GM19468 (cell line): ENCODE measurements around the gene TP53BP1.

ENCODE experiments used
- ATAC-seq: cut with Tn5 transposase; IDR thresholded peaks from one replicate; pipeline ENCODE4 v1.9.1; 2021; ENCODE audit warnings: mild to moderate bottlenecking, moderate library complexity, moderate number of reproducible peaks; ENCODE audit not compliant: unreplicated experiment; ENCODE audit errors: extremely low read depth

Gene TP53BP1

GRCh38 chr15:43521419-43521818, 28.5 kb upstream of the TP53BP1 start:
- no peak for ATAC-seq

GRCh38 chr15:43520138-43520537, 27.2 kb upstream of the TP53BP1 start:
- no peak for ATAC-seq

DNA sequence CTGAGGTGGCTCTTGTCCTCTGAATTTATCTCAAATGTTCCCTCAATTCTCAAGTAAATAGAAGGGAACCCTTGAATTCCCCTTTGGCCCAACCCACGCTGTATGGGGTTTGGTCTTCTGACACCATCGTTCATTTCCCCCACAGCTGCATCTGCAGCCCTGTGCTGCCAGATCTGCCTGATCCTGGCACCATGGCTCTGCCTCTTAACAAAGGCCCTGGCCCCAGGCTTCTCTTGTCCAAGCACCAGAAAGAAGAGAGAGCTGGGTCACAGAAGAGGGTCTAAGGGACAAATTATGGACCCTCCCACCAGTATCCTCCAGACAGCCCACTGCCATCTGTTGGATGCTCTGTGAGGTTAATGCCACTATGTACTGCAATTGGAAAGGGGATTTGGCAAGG, 26.2 kb upstream of the TP53BP1 start:
- no peak for ATAC-seq

GRCh38 chr15:43518197-43518761, 25.3 kb upstream of the TP53BP1 start:
- no peak for ATAC-seq

GRCh38 chr15:43517354-43518196, 24.6 kb upstream of the TP53BP1 start, which contains the start of gene MAP1A:
TSS of gene MAP1A (plus strand) at chr15:43517608. CDS start at chr15:43521474, 3,866 bp downstream.
- ATAC-seq: no peak

DNA sequence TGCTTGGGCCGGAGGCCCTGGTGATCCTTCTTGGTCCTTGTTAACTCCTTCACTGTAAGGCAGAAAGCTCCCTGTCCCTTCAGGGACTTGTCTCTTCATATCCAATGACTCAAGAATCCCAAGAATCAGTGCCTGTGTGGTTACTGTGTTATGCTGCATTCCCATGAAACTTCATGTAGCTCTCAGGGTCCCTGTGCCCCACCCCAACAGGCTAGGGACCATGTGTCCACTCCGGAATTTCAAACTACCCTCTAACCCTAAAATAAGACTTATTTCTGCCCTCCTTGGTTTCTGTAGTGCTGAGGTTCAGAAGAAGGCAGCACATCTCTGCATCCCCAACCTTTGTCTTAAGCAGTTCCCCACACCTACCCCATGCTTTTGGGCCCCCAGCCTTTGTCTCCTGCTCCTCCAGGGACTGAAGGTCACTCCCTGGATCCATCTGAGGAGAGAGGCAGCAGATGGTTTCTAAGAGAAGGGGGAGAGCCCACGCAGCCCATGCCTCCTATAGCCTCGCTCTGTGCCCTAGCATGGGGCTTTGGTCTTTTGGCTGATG, 23.9 kb upstream of the TP53BP1 start:
- ATAC-seq: no peak

- ATAC-seq: no peak
These were observed 23.2 kb upstream of the TP53BP1 start for GRCh38 chr15:43516185-43516584.

GRCh38 chr15:43515741-43516140, 22.8 kb upstream of the TP53BP1 start:
- ATAC-seq: no peak

- no peak for ATAC-seq
These were observed 21.5 kb upstream of the TP53BP1 start for GRCh38 chr15:43514241-43515057.

GRCh38 chr15:43513550-43513949, 20.6 kb upstream of the TP53BP1 start:
- no peak for ATAC-seq

DNA sequence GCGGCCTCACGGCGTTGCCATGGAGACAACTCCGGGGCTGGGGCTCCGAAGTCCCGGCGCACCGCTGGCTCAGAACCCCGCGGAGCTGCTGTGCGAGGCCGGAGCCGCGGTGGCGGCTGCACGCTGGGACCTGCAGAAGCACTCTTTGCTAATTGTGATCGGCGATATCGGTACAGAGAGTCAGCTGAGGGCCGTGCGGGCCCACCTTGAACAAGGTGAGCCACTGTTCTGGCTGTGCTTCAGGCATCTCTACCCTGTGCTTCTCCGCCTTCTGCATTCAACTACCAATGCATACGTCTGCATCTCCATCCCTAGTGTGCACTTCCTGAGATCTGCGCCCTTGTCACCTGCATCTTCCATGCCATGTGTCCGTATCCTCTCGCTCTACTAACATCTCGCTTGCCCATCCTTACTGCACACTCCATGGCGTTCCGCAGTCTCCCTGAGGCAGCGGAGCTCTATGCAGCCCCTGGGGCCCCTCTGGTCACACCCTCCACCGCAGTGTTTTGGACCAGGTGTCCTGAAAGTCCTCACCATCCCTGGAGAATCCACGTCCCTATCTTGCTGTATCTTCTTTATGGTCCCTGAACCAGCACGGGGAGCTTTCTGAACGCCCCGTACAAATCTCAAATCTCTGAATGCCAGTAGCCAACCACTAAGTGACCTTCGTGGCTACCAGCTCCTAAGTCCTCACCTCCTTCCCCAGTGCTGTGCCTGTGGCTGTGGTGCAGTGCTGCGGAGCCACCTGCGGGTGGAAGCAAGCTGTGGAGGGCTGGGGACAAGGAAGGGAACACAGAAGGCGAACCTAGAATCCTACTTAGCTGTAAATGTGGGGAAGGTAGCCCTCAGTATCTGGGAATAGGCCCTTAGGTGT, 18.3 kb upstream of the TP53BP1 start:
- no peak for ATAC-seq

GRCh38 chr15:43510200-43511011, 17.4 kb upstream of the TP53BP1 start:
- peak; percentile 97 for ATAC-seq

GRCh38 chr15:43509660-43510199, 16.8 kb upstream of the TP53BP1 start:
- no peak for ATAC-seq

GRCh38 chr15:43508991-43509659, 16.2 kb upstream of the TP53BP1 start:
- no peak for ATAC-seq

DNA sequence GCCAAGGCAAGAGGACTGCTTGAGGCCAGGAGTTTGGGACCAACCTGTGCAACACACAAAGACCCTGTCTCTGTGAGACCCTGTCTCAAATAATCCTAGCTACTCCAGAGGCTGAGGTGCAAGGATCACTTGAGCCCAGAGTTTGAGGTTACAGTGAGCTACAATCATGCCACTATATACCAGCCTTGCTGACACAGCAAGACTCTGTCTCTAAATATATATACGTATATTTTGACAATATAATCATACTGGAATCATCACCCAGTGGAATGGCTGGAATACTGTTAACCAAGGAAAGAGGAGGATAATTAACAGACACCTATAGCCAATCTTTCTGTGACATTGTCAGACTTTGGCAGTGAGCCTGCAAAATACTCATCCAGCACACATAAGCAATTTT, 15.5 kb upstream of the TP53BP1 start:
- ATAC-seq: no peak

DNA sequence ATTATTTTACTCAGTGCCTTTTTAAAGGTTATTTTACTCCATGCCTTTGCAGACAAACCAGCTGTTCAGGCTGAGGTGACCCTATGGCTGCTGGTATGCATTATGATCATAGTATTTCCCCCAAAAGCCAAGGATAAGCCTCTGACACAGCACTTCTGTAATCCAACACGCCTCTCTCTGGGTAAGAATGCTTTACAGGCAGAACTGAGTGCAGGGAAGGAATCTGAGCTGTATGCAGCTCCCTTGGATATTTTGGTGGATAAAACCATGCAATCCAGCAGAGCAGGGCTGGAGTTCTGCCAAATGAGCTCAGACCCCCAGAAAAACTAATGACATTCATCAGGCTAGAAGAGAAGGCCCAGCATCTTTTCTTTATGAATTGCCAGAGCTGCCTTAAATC, 12.8 kb upstream of the TP53BP1 start:
- no peak for ATAC-seq

DNA sequence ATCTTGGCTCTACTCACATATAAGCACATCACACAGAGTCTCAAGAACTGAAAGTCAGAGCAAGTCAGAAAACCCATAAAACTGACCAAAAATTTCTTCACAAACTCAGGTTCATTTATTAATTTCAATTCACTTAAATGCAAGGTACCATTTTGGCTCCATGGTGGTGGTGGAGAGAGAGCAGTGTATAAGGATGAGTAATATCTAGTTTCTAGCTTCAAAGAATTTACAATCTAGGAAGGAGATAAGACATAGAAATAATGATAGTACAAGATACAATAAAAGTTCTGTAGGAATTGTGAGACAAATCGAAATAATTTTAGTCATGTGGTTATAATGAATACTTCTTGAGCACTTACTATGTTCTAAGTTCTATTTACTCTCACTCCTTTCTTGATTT, 6.7 kb upstream of the TP53BP1 start:
- ATAC-seq: no peak

GRCh38 chr15:43498990-43499389, 6.0 kb upstream of the TP53BP1 start:
- no peak for ATAC-seq
